Uterus (tissue), 4 donors: ENCODE data around the gene PROZ. TPM values are rescaled to one million over a fixed set of nuclear protein-coding genes. Genes with fewer than 3 reads are reported as not detected.

Experiments used
- DNase-seq, 2 donors: peaks; one replicate each; pipeline ENCODE4 v3.0.0-alpha.2; 2019 to 2020
- H3K27ac ChIP-seq, 2 donors: fragments of 200-600 bp; sonication (generic); 1 replicate in 1 of 2; 2 replicates in 1 of 2; pipeline ENCODE4 v1.5.1; 2016 to 2018
- H3K27me3 ChIP-seq, 2 donors: fragments of 200-600 bp; sonication (generic); one replicate each; pipeline ENCODE4 v1.5.1; 2018 to 2019; ENCODE audit warnings: control low read depth in 1 of 2
- H3K36me3 ChIP-seq, 2 donors: fragments of 200-600 bp; sonication (generic); one replicate each; pipeline ENCODE4 v1.5.1; 2019; ENCODE audit warnings: control low read depth in 1 of 2
- H3K4me1 ChIP-seq, 2 donors: fragments of 200-600 bp; sonication (generic); one replicate each; pipeline ENCODE4 v1.5.1; 2018 to 2019; ENCODE audit warnings: control low read depth in 1 of 2
- H3K4me3 ChIP-seq, 2 donors: fragments of 200-600 bp; sonication (generic); 1 replicate in 1 of 2; 2 replicates in 1 of 2; pipeline ENCODE4 v1.5.1; 2018 to 2019; ENCODE audit warnings: mild to moderate bottlenecking in 1 of 2
- H3K9me3 ChIP-seq, 2 donors: fragments of 200-600 bp; sonication (generic); one replicate each; pipeline ENCODE4 v1.5.1; 2019; ENCODE audit warnings: control low read depth in 1 of 2
- POLR2A ChIP-seq, 2 donors: fragments of 450-650 bp; IDR thresholded peaks; one replicate each; pipeline ENCODE4 v1.6.1; 2016; ENCODE audit warnings: antibody characterized with exemption in 2 of 2, mild to moderate bottlenecking in 1 of 2, moderate library complexity in 1 of 2
- intact Hi-C: fragments of 100-400 bp; cut with DNase I; formaldehyde crosslinking; loops from one replicate; pipeline ENCODE4 v1.15.1; 2023; ENCODE audit warnings: low total_unique reads
- total RNA-seq, 4 donors: library from RNA; depleted of rRNA in 3 of 4; stranded (reverse); fragments of >200 nt in 3 of 4; gene quantifications; one replicate each; pipeline versions ENCODE4 v1.1.0 to v1.2.4, GENCODE V29; 2014 to 2023
- TF ChIP-seq, protein P1 (sequence below), 4 experiments: fragments of 200-600 bp in 2 of 4; fragments of 450-650 bp in 2 of 4; sonication (generic) in 2 of 4; IDR thresholded peaks; one replicate each; pipeline ENCODE4 v1.5.1; 2016 to 2019; ENCODE audit warnings: antibody characterized with exemption in 4 of 4, mild to moderate bottlenecking in 2 of 4, moderate library complexity in 1 of 4
- donor health status: DM: yes; HTN: yes; CAD: no.

The PROZ gene
- total RNA-seq, 4 donors from 2014 or later: not detected

DNA sequence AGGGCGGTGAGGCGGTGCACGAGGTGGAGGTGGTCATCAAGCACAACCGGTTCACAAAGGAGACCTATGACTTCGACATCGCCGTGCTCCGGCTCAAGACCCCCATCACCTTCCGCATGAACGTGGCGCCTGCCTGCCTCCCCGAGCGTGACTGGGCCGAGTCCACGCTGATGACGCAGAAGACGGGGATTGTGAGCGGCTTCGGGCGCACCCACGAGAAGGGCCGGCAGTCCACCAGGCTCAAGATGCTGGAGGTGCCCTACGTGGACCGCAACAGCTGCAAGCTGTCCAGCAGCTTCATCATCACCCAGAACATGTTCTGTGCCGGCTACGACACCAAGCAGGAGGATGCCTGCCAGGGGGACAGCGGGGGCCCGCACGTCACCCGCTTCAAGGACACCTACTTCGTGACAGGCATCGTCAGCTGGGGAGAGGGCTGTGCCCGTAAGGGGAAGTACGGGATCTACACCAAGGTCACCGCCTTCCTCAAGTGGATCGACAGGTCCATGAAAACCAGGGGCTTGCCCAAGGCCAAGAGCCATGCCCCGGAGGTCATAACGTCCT is 9.4 kb upstream of the PROZ start:
- H3K27me3 ChIP-seq: no peaks in the 10 kb centered on the region
- H3K27ac ChIP-seq: no peak overlapping the region
- H3K36me3 ChIP-seq: no peaks in the 10 kb centered on the region
- no peak for DNase-seq
- no peaks in the 10 kb centered on the region for H3K9me3 ChIP-seq
- no peak overlapping the region for H3K4me3 ChIP-seq
- intact Hi-C loops: no loop called here
- TF ChIP-seq, protein P1, sequence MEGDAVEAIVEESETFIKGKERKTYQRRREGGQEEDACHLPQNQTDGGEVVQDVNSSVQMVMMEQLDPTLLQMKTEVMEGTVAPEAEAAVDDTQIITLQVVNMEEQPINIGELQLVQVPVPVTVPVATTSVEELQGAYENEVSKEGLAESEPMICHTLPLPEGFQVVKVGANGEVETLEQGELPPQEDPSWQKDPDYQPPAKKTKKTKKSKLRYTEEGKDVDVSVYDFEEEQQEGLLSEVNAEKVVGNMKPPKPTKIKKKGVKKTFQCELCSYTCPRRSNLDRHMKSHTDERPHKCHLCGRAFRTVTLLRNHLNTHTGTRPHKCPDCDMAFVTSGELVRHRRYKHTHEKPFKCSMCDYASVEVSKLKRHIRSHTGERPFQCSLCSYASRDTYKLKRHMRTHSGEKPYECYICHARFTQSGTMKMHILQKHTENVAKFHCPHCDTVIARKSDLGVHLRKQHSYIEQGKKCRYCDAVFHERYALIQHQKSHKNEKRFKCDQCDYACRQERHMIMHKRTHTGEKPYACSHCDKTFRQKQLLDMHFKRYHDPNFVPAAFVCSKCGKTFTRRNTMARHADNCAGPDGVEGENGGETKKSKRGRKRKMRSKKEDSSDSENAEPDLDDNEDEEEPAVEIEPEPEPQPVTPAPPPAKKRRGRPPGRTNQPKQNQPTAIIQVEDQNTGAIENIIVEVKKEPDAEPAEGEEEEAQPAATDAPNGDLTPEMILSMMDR (IDR thresholded peaks at IDR 0.05): no peak
- H3K4me1 ChIP-seq: peaks cover 0 to 5% of the 10 kb centered on the region in 2 donors

GRCh38 chr13:113149711-113150549 is 8.5 kb upstream of the PROZ start:
- intact Hi-C loops: no loop called here
- Histone ChIP-seq H3K36me3 (no peaks in the 10 kb centered on the region), H3K9me3 (no peaks in the 10 kb centered on the region), H3K27me3 (no peaks in the 10 kb centered on the region), H3K4me3 (no peak overlapping the region), H3K4me1 (peaks cover 0 to 5% of the 10 kb centered on the region in 2 donors), H3K27ac (no peak overlapping the region)
- no peak for TF ChIP-seq POLR2A (IDR thresholded peaks at IDR 0.05)
- TF ChIP-seq, protein P1 (IDR thresholded peaks at IDR 0.05): no peak
- DNase-seq: no peak

- no peak for DNase-seq
- Histone ChIP-seq H3K4me3 (no peak overlapping the region), H3K27ac (no peak overlapping the region), H3K27me3 (no peaks in the 10 kb centered on the region), H3K9me3 (no peaks in the 10 kb centered on the region), H3K36me3 (no peaks in the 10 kb centered on the region), H3K4me1 (peaks cover 0 to 5% of the 10 kb centered on the region in 2 donors)
- no peak for TF ChIP-seq POLR2A (IDR thresholded peaks at IDR 0.05)
- TF ChIP-seq, protein P1 (IDR thresholded peaks at IDR 0.05): no peak
- intact Hi-C loops: no loop called here
Observed at GRCh38 chr13:113150550-113151365, 7.7 kb upstream of the PROZ start.

- intact Hi-C loops: no loop called here
- peak in 1 of 2 donors; percentile 40 for DNase-seq
- TF ChIP-seq, protein P1 (IDR thresholded peaks at IDR 0.05): no peak
- TF ChIP-seq POLR2A (IDR thresholded peaks at IDR 0.05): no peak
- H3K36me3 ChIP-seq: no peaks in the 10 kb centered on the region
- no peak overlapping the region for H3K4me3 ChIP-seq
- no peak overlapping the region for H3K27ac ChIP-seq
- H3K4me1 ChIP-seq: peaks cover 0 to 5% of the 10 kb centered on the region in 2 donors
- no peaks in the 10 kb centered on the region for H3K9me3 ChIP-seq
- H3K27me3 ChIP-seq: no peaks in the 10 kb centered on the region
Observed at GRCh38 chr13:113151745-113152690, 6.4 kb upstream of the PROZ start.
